Panc1 (cell line): ENCODE measurements around the gene FMO1.

ENCODE experiments used
- POLR2AphosphoS5 ChIP-seq: IDR thresholded peaks from 2 replicates; pipeline ENCODE4 v1.6.1; 2012; ENCODE audit warnings: mild to moderate bottlenecking, low read depth, low read length, moderate library complexity
- SIN3A ChIP-seq: IDR thresholded peaks from 2 replicates; pipeline ENCODE4 v1.6.1; 2012; ENCODE audit warnings: low read depth, mild to moderate bottlenecking, low read length, moderate library complexity, borderline replicate concordance; ENCODE audit not compliant: insufficient read depth
- TF ChIP-seq, protein P1 (sequence below): fragments of 450-650 bp; IDR thresholded peaks from 2 replicates; pipeline ENCODE4 v1.5.1; 2017; ENCODE audit warnings: mild to moderate bottlenecking

DNA sequence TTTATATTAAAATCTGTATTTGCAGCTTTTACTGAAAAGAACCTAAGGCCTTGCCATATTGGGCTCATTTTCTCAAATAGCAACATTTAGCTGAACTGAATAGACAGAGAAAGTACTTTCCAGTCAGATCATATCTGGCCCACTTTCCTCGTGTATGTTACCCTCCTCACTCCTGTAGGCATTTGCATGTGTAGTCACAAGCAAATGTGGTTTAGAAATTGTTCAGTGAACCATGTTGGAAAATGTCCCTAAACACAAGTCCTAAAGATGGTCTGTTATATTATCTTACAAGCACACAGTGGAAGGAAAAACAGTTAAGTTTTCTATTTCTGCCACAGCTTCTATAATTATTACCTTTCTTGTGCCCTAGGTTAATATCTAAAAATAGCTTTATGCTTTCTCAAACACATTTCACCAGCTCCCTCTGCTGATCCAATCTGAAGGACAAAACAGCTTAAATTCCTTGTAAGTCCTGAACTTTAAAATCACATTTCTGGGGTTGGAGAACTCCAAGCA, 65.1 kb downstream of the FMO1 start:
- TF ChIP-seq, protein P1, sequence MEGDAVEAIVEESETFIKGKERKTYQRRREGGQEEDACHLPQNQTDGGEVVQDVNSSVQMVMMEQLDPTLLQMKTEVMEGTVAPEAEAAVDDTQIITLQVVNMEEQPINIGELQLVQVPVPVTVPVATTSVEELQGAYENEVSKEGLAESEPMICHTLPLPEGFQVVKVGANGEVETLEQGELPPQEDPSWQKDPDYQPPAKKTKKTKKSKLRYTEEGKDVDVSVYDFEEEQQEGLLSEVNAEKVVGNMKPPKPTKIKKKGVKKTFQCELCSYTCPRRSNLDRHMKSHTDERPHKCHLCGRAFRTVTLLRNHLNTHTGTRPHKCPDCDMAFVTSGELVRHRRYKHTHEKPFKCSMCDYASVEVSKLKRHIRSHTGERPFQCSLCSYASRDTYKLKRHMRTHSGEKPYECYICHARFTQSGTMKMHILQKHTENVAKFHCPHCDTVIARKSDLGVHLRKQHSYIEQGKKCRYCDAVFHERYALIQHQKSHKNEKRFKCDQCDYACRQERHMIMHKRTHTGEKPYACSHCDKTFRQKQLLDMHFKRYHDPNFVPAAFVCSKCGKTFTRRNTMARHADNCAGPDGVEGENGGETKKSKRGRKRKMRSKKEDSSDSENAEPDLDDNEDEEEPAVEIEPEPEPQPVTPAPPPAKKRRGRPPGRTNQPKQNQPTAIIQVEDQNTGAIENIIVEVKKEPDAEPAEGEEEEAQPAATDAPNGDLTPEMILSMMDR: no peak
- TF ChIP-seq SIN3A (no peak), POLR2AphosphoS5 (no peak)
